ENCODE data around the gene SCNN1A. TPM values are rescaled to one million over a fixed set of nuclear protein-coding genes. Genes with fewer than 3 reads are reported as not detected.

The SCNN1A gene
- total RNA-seq, 1 donor from 2014 or later = 0.46 TPM

DNA sequence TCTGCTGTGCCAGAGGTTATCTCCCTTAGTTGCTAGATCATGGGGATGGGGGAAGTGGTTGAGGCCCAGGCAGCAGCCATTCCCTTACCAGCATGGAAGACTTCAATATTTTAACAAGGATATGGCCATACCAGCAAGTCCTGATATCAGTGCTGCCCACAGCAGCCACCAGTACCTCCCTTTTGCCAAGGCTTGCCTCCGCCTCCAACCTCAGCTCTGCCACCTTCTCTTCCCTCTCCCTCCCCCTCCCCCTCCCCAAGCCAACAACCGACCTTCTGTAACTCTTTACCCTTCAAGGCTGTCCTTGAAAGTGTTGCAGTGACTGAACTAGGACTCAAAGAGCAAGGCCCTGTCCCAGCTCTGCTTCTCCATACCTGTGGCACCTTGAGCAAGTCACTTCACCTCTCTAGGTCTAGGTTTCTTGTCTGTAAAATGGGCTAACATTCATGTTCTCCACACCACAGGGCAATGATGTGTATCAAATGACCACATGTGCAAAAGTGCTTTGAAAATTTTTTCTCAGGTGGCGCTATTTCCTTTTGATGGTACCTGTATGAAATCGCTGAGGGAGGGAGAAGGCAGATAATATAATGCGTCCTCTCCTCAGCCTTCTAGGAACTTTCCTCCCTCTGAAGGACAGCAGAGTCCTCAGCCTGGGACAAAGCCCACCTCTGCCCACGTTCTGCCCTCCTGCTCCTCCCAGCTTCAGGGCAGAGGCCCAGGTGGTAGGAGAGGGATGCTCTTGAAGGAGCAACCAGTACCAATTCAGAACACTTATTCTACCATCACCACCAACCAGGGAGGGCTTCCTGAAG lies 50.2 kb downstream of the SCNN1A start:
- peak; percentile 60 for DNase-seq (ENCODE audit: low spot score)
- intact Hi-C loops (cut with DNase I) = no loop called here

DNA sequence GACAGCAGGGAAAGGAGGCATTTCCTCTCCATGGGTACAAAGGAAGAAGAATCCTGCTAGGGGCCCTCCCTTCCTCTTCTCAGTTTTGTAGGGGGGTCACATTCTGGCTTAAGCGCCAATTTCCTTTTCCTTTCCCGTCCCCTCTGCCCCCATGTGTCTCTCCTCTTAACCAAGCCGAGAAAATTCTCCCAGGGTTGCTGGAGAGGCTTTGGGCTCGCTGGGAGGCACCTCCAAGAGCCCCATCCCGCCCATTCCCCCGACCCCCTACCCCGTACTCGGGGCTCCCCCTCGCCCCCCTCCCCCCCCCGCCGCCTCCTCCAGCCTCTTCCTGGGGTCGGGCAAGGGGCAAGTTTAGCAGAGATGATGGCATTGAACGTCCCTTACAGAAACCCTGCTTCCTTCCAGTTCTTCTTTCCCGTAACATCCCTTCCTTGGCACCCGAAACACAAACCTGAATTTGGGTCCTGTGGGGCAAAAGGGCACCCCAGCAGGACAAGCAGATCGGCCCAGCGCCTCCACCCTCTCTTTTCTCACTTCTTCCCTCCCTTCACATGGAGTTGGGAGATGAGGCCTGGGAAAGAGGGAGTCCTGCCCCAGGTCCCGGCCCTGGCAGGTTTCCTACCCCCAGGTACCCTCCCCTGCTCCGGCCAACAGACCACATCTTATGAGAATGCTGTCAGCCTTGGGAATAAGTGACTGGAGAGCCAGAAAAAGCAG lies 51.2 kb downstream of the SCNN1A start:
- intact Hi-C loops (cut with DNase I) = no loop called here
- DNase-seq (ENCODE audit: low spot score) = no peak

DNA sequence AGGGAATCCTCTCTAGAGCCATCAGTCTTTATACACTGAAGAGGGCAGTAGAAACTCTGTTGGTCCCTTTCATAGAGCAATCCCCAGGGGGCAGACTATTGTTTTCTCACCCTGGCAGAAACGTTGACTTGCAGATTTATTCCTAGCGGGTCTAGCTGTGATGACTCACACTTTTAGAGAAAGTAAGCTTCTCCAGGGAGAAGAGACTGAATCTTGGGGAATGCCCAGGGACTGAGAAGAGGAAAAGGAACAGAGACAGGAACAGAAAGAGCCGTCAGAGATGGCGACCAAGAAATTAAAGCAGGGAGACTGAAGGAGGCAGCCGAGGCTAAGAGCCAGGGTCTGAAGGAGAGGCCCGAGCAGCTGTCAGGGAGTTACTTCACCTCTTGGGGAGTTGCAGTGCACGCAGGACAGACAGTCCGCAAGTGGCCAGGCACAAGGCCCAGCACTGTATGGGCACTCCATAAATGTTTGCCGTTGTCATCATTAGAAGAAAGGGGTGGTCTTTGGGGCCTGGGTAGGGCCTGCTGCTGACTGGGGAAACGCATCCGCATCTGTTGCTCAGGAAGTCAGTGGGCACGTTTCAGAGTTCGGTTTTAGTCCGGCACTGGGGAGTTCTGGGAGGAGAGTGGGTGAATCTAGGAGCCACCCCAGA lies 51.9 kb downstream of the SCNN1A start:
- intact Hi-C loops (cut with DNase I) = no loop called here
- peak; percentile 50 for DNase-seq (ENCODE audit: low spot score)

DNA sequence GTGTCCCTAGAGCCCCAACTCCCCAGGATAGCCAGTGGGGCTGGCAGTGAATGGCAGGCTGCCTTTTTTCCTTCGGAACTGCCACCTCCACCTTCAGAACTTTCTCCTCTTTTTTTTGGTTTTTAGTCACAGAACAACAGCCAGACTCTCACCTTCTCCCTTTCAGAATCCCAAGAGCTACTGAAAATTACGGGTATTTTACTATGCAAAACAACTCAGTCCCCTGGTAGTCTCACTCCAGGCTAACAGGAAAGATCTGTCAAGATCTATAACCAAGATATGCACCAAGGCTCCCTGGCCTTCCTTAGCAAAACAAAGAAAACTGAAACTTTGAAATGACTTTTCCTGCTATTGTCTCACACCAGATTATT lies 52.4 kb downstream of the SCNN1A start:
- intact Hi-C loops (cut with DNase I) = no loop called here
- no peak for DNase-seq (ENCODE audit: low spot score)

DNA sequence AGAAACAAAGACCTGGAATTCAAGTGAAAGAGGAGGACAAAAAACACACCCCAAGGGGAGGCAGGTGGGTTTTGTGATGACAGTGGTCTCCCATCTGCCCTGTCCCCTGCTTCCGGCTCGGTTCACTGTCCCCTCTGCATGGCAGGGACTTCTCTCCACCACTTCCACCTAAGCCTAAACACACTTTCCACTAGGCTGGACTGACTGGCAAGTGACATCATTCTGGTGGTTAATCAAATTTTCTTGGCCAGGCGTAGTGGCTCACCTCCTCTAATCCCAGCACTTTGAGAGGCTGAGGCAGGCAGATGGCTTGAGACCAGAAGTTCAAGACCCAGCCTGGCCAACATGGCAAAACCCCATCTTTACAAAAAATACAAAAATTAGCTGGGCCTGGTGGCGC lies 53.0 kb downstream of the SCNN1A start:
- no peak for DNase-seq (ENCODE audit: low spot score)
- intact Hi-C loops (cut with DNase I) = no loop called here

DNA sequence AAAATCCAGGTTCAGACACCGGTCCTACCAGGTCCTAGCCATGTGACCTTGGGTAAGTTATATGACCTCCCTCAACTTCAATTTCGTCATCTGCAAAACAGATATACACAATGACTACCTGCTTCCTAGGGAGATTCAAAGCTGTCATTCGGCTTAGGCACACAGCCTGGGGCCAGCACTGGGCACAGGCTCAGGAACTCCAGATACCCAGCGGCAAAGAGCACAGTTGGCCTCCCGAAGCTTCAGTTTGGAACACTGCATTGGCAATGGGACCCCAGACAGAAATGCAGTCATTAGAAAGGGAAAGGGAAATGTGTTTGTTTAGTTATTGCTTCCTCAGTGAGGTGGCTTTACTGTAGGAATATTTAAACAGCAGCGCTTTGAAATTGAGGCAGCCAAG lies 53.5 kb downstream of the SCNN1A start:
- intact Hi-C loops (cut with DNase I) = no loop called here
- DNase-seq (ENCODE audit: low spot score) = no peak

DNA sequence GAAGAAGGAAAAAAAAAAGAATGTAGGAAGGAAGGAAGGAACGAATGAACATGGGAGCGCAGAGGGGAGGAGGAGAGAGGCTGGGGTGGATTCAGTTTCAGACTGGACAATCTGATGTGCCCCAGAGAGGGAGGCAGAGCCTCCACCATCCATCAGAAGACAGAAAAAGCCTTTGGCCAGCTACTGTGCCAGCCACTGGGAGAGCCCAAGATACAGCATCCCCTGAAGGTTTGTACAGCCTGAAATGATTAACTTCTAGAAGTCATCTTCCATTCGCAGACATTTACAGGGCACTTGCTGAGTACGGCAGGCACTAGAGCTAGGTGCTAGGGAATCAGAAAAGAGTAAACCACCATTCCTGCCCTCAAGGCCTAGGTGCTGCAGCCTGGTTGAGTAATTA lies 55.9 kb downstream of the SCNN1A start:
- intact Hi-C loops (cut with DNase I) = no loop called here
- no peak for DNase-seq (ENCODE audit: low spot score)

DNA sequence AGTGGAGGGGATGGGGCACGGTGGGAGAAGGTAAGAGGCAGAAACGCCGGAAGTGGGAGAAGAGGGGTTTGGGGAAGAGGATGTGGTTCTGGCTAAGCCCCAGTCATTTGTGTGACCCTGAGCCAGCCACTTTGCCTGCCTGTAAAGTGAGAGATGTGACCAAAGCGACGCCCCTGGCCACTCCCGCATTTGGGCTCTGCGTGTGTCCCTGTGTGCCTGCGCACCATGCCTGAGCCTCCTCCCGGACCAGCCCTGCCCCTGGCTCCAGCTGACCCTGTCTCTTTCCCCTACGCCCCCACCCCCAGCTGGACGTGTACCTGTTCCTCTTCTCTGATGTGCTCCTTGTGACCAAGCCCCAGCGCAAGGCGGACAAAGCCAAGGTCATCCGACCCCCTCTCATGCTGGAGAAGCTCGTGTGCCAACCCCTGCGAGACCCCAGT lies 56.9 kb downstream of the SCNN1A start:
- DNase-seq (ENCODE audit: low spot score) = no peak
- intact Hi-C loops (cut with DNase I) = no loop called here

DNA sequence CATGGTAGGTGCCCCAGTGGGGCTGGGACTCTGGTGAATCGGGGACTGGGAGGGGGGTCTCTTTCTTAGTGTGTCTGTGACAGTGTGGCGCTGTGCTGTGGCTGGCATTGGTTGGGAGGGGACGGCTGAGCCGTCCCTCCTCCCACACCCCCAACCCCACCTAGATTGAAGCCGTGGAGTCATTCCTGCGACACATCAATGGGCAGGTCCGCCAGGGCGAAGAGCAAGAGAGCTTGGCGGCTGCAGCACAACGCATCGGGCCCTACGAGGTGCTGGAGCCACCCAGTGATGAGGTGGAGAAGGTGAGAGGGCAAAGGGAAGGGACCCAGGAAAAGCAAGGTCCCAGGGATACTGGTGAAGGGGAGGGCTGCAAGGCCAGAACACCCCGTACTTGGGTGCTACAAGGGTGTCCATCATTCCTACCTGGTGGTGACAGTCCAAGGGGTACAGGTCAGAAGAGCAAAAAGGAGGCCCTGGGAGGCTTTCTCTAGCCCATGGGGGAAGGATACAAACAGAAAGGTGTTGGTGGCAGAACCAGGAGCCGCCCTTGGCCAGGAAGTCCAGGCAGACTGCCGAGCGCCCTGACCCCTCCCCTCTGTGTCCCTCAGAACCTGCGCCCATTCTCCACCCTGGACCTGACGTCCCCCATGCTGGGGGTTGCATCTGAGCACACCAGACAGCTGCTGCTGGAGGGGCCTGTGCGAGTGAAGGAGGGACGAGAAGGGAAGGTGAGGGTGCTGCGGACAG lies 57.5 kb downstream of the SCNN1A start:
- DNase-seq (ENCODE audit: low spot score) = no peak
- intact Hi-C loops (cut with DNase I) = no loop called here

DNA sequence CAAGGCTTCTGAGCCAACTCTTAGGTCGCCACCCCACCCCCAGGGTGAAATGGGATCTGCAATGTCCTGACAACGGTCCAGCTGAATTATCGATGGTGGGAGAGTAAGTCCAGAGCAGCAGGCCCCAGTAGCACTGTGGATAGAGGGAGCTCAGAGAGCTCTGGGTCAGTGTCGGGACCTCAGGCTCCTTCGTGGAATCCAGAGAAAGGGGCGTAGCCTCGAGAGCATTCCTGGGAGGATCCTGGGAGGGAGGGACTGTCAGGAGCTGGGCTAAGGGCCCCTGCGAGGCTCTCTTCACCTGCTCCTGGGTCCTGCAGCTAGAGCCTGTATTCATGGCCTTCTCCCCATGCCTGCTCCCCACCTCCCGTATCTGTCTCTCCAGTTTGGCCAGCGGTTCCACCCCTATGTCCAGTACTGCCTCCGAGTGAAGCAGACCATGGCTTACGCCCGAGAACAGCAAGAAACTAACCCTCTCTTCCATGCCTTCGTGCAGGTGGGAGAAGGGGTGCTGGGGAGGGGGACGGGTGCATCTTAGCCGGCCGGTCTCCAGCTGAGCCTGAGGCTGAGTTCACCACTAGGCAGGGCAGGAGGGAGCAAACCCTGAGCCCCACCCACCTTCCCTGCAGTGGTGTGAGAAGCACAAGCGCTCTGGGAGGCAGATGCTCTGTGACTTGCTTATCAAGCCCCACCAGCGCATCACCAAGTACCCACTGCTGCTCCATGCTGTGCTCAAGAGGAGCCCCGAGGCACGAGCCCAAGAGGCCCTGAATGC lies 58.3 kb downstream of the SCNN1A start:
- intact Hi-C loops (cut with DNase I) = no loop called here
- no peak for DNase-seq (ENCODE audit: low spot score)

DNA sequence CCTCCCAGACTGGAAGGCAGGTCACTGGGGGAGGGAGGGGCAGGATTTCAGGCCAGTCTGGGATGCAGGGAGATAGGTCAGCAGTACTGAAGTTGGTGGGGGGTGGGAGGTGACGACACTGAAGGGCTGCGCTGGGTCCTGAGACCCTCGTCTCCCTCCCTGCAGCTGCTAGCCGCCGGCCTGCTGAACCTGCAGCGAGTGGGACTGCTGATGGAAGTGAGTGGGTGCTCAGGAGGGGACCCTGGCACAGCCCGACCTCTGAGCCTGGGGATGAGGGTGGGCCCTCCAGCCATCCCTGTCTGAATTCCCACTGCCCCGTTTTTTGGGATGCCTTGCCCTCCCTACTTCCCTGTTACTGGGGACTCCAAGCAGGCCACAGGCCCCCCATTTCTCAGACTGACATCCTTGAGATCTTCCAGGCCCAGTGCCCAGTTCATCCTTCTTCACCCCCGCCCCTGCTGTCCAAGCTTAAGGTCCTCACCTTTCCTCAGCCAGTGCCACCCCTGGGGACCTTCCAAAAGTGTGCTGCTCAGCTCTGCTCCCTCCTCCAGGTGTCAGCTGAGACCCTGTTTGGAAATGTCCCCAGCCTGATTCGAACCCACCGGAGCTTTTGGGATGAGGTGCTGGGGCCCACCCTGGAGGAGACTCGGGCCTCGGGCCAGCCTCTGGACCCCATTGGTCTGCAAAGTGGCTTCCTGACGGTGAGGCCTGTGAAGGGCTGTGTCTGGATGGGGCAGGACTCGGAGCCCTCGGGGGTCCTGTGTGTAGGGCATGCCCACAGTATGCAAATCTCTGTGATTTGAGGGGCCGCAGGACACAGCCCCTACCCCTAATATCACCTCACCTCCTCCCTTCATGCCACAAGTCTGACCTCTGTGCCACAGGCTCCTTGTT lies 59.4 kb downstream of the SCNN1A start:
- intact Hi-C loops (cut with DNase I) = no loop called here
- DNase-seq (ENCODE audit: low spot score) = no peak

DNA sequence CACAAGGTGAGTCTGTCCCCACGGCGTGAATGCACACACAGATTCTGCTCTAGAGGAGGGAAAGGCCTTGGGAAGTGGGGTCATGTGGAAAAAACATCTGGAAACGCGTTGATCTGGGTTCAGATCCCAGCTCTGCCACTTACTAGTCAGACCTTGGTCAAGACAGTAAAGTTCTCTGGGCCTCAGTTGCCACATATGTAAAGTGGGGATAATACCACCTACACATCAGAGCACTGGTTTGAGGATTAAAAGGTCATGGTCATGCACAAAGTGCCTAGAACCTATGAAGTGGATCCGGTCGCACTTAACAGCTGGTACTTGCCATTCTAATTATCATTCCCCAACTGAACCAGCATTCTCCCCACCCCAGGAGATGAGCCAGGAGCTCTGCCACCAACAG lies 60.2 kb downstream of the SCNN1A start:
- intact Hi-C loops (cut with DNase I) = no loop called here
- DNase-seq (ENCODE audit: low spot score) = no peak

DNA sequence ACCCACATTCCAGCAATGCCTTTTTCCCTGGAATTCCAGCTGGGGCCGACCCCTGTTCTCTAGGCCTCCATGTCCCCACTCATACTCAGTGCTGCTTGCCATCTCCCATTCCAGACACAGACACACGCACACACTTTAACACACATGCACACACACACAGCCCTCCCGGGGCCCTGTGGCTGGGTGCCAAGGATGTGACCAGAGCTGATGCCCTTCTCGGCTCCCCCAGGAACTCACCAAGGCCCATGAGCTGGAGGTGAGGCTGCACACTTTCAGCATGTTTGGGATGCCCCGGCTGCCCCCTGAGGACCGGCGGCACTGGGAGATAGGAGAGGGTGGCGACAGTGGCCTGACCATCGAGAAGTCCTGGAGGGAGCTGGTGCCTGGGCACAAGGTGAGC lies 60.6 kb downstream of the SCNN1A start:
- DNase-seq (ENCODE audit: low spot score) = no peak
- intact Hi-C loops (cut with DNase I) = no loop called here

DNA sequence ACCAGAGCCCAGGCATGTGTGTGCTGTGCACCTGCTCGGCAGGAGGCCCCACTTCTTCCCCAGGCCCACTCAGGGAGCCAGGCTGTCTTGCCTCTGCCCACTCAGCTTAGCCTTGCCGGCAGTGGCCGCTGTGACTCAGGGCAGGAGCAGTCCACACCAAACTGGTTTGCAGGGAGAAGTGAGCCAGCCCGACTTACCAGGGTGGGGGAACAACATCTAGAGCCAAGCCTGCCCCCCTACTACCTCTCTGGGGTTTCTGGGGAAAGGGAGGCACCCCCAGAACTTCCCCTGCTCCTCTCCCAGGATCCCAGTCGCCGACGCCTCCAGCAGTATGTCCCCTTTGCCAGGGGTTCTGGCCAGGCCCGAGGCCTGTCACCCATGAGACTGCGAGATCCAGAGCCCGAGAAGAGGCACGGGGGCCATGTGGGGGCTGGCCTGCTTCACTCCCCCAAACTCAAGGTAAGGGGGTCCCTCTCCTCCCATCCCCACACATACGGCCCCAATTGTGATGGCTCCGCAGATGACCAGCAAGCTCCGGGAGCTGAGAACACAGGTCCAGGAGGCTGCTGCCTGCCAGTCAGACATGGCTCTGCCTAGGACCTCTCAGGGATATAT lies 61.9 kb downstream of the SCNN1A start:
- intact Hi-C loops (cut with DNase I) = no loop called here
- DNase-seq (ENCODE audit: low spot score) = no peak

DNA sequence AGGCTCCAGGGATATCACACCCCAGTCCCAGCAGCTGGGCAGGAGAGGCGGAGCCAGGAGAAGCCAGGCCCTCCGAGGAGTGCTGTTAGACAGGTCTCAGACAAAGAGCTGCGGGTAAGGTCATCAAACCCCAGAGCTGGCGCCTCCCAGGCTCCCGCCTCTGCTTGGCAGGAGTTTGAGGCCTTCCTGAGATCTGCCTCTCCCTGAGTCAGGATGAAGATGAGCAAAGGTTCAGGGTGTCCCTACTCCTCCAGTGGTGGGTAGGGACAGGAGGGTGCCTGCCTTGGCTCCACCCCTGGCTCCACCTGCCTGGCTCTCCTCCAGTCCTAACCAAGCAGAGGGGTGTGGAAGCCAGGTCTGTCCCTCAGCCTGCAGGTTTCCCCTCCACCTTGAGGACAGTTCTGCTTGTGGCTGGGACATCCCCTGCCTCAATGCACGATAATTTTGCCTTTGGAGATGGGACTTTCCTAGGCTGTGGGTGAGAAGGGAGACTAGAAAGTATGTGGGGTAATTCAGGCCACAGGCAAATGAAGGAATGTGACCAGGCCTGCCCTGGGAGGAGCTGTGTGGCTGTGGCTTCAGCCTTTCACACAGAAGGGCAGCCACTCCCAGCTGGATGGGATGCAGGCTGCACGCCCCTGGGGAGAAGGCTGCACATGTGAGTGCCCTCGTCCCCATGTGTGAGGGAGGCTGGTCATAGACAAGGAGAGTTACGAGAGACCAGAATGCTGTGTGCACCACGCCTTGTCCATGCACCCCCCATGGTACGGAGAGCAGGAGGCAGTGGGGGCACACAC lies 62.6 kb downstream of the SCNN1A start:
- no peak for DNase-seq (ENCODE audit: low spot score)
- intact Hi-C loops (cut with DNase I) = no loop called here

DNA sequence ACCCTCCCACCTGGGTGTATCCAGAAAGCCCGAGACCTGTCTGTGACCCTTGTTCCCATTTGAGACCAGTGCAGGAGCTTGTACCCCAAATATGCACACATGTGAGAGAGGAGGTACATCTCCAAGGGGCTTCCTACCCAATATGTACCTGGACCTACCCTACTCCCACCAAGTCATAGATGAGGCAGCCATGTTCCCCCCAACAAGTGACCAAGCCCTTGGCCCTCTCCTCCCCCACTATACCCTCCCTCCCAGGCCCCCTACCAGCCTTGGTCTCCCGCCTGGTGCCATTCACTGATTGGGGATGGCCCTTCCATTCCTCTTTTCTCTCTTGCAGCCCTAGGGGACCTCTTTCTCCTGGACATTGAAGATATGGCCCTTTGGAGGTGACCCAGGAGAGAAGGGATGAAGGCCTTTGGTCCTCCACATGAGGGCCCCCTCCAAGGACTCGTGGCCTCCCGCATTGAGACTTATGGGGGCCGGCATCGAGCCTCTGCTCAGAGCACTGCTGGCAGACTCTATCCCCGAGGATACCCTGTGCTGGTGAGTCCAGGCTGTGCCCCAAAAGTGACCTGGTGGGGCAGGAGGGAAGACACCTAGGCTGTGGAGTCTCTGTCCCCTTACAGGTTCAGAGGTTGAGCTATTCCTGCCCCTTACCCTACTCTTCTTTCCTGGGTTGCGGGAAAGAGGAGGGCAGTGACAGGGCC lies 63.4 kb downstream of the SCNN1A start:
- no peak for DNase-seq (ENCODE audit: low spot score)
- intact Hi-C loops (cut with DNase I) = no loop called here

All from cardiac septum (tissue), 1 donor.